K562 (cell line): ENCODE measurements around the gene CDC42BPB. TPM values are rescaled to one million over a fixed set of nuclear protein-coding genes. Genes with fewer than 3 reads are reported as not detected.

Source experiments
- ATAC-seq: fragments of 200-7000 bp; cut with Tn5 transposase; 3 replicates; pipeline ENCODE4 v1.9.1; 2020; ENCODE audit warnings: moderate library complexity
- BruUV-seq: library from RNA; stranded (reverse); fragments of 400-500 nt; replicated peaks from 2 replicates; lab custom pipeline; 2021; lab: Mats Ljungman, UMichigan
- CTCF ChIA-PET: fragments of 300-600 bp; formaldehyde crosslinking; extraction: SDS; loops from one replicate; lab custom pipeline; 2021; ENCODE audit warnings: low intra/inter-chr PET ratio; lab: Yijun Ruan, JAX
- POLR2A ChIA-PET: fragments of 300-600, 350-650 bp; sonication (Branson Sonifier 250); formaldehyde crosslinking; extraction: SDS; loops from one replicate; lab custom pipeline; 2021; ENCODE audit warnings: antibody characterized with exemption, inconsistent platforms; lab: Yijun Ruan, JAX
- DNase-seq, 4 experiments: peaks; one replicate each; pipeline versions ENCODE4 v3.0.0 to v3.0.0-alpha.2; 2011 to 2018; ENCODE audit warnings: low spot score in 3 of 4, mixed read lengths in 3 of 4; ENCODE audit errors: extremely low read depth in 1 of 4
- FAIRE-seq: peaks from 2 replicates; lab custom pipeline; 2011; peaks lifted over from hg19 to GRCh38; lab: Jason Lieb, UNC
- H2AFZ ChIP-seq: 2 replicates; pipeline ENCODE4 v1.6.0; 2011; ENCODE audit warnings: low read depth, low read length, control low read depth, inconsistent platforms
- H3K27ac ChIP-seq: fragments of 200-600 bp; 3 replicates; pipeline ENCODE4 v1.8.0; 2011; ENCODE audit warnings: low read depth, mild to moderate bottlenecking, control low read depth, inconsistent platforms, low read length, moderate library complexity, mixed read lengths; ENCODE audit errors: extremely low read depth
- H3K27me3 ChIP-seq, 2 experiments: fragments of 300-600 bp in 1 of 2; 2 replicates in 1 of 2; 3 replicates in 1 of 2; pipeline versions ENCODE4 v1.6.0 to v1.8.0; 2011; ENCODE audit warnings: inconsistent platforms in 2 of 2, low read length in 2 of 2, mild to moderate bottlenecking in 1 of 2, mixed read lengths in 1 of 2, moderate library complexity in 1 of 2; ENCODE audit not compliant: control insufficient read depth in 2 of 2, insufficient read depth in 2 of 2
- H3K36me3 ChIP-seq: fragments of 300-600 bp; 3 replicates; pipeline ENCODE4 v1.8.0; 2011; ENCODE audit warnings: mild to moderate bottlenecking, low read length, inconsistent platforms; ENCODE audit not compliant: control insufficient read depth, insufficient read depth
- H3K4me1 ChIP-seq, 2 experiments: fragments of 200-600 bp in 1 of 2; replicated peaks in 1 of 2; 2 replicates in 1 of 2; 3 replicates in 1 of 2; pipeline versions ENCODE4 v1.5.1 to v1.8.0; 2011; ENCODE audit warnings: inconsistent platforms in 2 of 2, low read length in 2 of 2, mild to moderate bottlenecking in 1 of 2, mixed read lengths in 1 of 2, moderate library complexity in 1 of 2; ENCODE audit not compliant: control insufficient read depth in 2 of 2, insufficient read depth in 2 of 2
- H3K4me2 ChIP-seq: 2 replicates; pipeline ENCODE4 v1.6.1; 2011; ENCODE audit warnings: low read length, control low read depth, inconsistent platforms, mixed read lengths; ENCODE audit not compliant: insufficient read depth
- H3K4me3 ChIP-seq: fragments of 200-600 bp; sonication (generic), shearing (Covaris generic); 2 replicates; pipeline ENCODE4 v1.5.1; 2016; ENCODE audit warnings: control low read depth, inconsistent platforms
- H3K79me2 ChIP-seq: fragments of 200-600 bp; 3 replicates; pipeline ENCODE4 v1.8.0; 2011; ENCODE audit warnings: low read length, inconsistent platforms; ENCODE audit not compliant: control insufficient read depth, insufficient read depth
- H3K9ac ChIP-seq, 2 experiments: 2 replicates each; pipeline versions ENCODE4 v1.6.0 to v1.6.1; 2011; ENCODE audit warnings: low read depth in 2 of 2, low read length in 2 of 2, control low read depth in 1 of 2, inconsistent platforms in 1 of 2, mild to moderate bottlenecking in 1 of 2, mixed read lengths in 1 of 2; ENCODE audit not compliant: insufficient read depth in 1 of 2
- H3K9me1 ChIP-seq: one replicate; pipeline ENCODE4 v1.6.0; 2011; ENCODE audit warnings: inconsistent platforms, mild to moderate bottlenecking, low read length, moderate library complexity; ENCODE audit not compliant: control insufficient read depth, insufficient read depth
- H3K9me3 ChIP-seq: replicated peaks from 2 replicates; pipeline ENCODE4 v1.5.1; 2011; ENCODE audit warnings: low read depth, low read length, inconsistent platforms; ENCODE audit not compliant: control insufficient read depth, insufficient read depth
- H4K20me1 ChIP-seq: replicated peaks from 2 replicates; pipeline ENCODE4 v1.6.1; 2011; ENCODE audit warnings: low read length, inconsistent platforms, mixed read lengths; ENCODE audit not compliant: control insufficient read depth, insufficient read depth
- ELF4 ChIP-seq: fragments of 450-650 bp; formaldehyde crosslinking; IDR thresholded peaks from 2 replicates; pipeline ENCODE4 v1.4.0; 2022; ENCODE audit warnings: missing genetic modification characterization
- ILK ChIP-seq: fragments of 450-650 bp; IDR thresholded peaks from 2 replicates; pipeline ENCODE4 v1.6.1; 2016; ENCODE audit warnings: missing genetic modification characterization, low read depth, mild to moderate bottlenecking, missing compliant biosample characterization, moderate library complexity, borderline replicate concordance
- MEIS2 ChIP-seq: fragments of 450-650 bp; IDR thresholded peaks from 2 replicates; pipeline ENCODE4 v1.6.1; 2014; ENCODE audit warnings: mild to moderate bottlenecking; ENCODE audit not compliant: partially characterized antibody
- ZBTB1 ChIP-seq: sonication (generic); formaldehyde crosslinking; IDR thresholded peaks from 2 replicates; pipeline ENCODE4 v1.8.1; 2023; ENCODE audit warnings: missing genetic modification reagents, low read depth, mild to moderate bottlenecking, borderline replicate concordance
- ZNF174 ChIP-seq: fragments of 250-450 bp; sonication (Bioruptor Pico); IDR thresholded peaks from 2 replicates; pipeline ENCODE4 v1.4.0; 2020; ENCODE audit warnings: mild to moderate bottlenecking
- WGBS: fragments of 100-300 bp; shearing (Covaris generic); methylation state at CpG from one replicate; pipeline ENCODE4 v1.1.6; 2016; ENCODE audit warnings: low coverage, mixed read lengths; ENCODE audit not compliant: insufficient coverage; ENCODE audit errors: missing lambda C conversion rate; 5-methylcytosine and 5-hydroxymethylcytosine counted together
- in situ Hi-C: fragments of 300-500 bp; cut with MboI; formaldehyde crosslinking; loops from 4 replicates; pipeline ENCODE4 v1.15.0; 2018; ENCODE audit warnings: inconsistent platforms, mixed read lengths
- intact Hi-C: fragments of 100-400 bp; cut with micrococcal nuclease; formaldehyde crosslinking; loops from 2 replicates; pipeline ENCODE4 v1.14.2; 2022
- polyA plus RNA-seq, 8 experiments: library from polyadenylated mRNA; depleted of rRNA in 4 of 8; stranded (reverse) in 5 of 8; unstranded in 3 of 8; fragments of >200 nt; fragmentation: Nextera tagmentation in 2 of 8; fragmentation: Illumina TruSeq in 1 of 8; extraction: Ambion mirVana in 2 of 8; extraction: Trizol in 1 of 8; gene quantifications; 2 replicates each; pipeline versions ENCODE4 v1.2.1 to v1.2.3, GENCODE V29; 2011 to 2014; ENCODE audit warnings: inconsistent platforms in 1 of 8, missing spikeins in 1 of 8
- total RNA-seq, 7 experiments: library from RNA; depleted of rRNA in 6 of 7; stranded (reverse); fragments of >200 nt in 6 of 7; fragmentation: Illumina TruSeq in 2 of 7; extraction: Trizol in 2 of 7; gene quantifications; 2 replicates each; pipeline versions ENCODE4 v1.2.1 to v1.2.3, GENCODE V29; 2011 to 2021; ENCODE audit warnings: low replicate concordance in 1 of 7
- TF ChIP-seq, protein P1 (sequence below): sonication (generic); formaldehyde crosslinking; IDR thresholded peaks from 2 replicates; pipeline ENCODE4 v1.8.0; 2022; ENCODE audit warnings: mild to moderate bottlenecking, missing genetic modification reagents

The CDC42BPB gene
- total and polyA plus RNA-seq, 9 of the 15 experiments (the other 6 are each of a cell fraction or from before 2014, with no cell fraction given): 0.07 to 24.3 (median 12.6) TPM

DNA sequence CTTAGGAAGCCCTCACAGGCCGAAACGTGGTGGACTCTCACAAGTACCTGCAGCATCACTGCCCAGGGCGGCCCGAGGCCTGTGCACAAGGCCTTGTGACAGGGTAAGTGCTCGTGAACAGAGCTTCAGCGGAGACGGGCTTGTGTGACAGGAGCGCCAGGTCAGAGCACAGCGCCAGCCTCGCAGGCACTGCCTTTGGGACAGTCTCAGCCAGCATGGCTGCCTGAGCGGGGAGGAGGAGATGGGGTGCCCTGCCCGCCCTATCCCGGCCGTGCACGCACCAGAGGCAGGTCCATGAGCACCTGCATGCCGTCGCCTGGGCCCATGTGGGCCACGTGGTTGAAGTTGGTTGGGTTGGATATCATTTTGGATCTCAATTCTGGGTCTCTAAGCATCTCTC, 118.0 kb downstream of the CDC42BPB start:
- no peaks in the 10 kb centered on the region for H3K9me3 ChIP-seq
- POLR2A ChIA-PET: interaction anchor here (1.2 kb wide), 1 partner anchor 24 kb away, joined by 3 read pairs; no protein-coding TSS in a partner anchor

More for the DNA sequence above, 118.0 kb downstream of the CDC42BPB start:
- no peak overlapping the region for H3K4me2 ChIP-seq
- H3K4me3 ChIP-seq: no peak overlapping the region
- peaks cover 4 to 19% of the 10 kb centered on the region in 2 experiments; a peak in 3 of 5 replicates for H3K4me1 ChIP-seq
- no peak overlapping the region for H3K27ac ChIP-seq
- in situ Hi-C loops (no loop called here), intact Hi-C loops (no loop called here)
- H3K9me1 ChIP-seq: no peaks in the 10 kb centered on the region
- H4K20me1 ChIP-seq: no peaks in the 10 kb centered on the region
- CTCF ChIA-PET: no interaction called here
- no peaks in the 10 kb centered on the region for H3K27me3 ChIP-seq
- H2AFZ ChIP-seq: no peak overlapping the region
- TF ChIP-seq, protein P1, sequence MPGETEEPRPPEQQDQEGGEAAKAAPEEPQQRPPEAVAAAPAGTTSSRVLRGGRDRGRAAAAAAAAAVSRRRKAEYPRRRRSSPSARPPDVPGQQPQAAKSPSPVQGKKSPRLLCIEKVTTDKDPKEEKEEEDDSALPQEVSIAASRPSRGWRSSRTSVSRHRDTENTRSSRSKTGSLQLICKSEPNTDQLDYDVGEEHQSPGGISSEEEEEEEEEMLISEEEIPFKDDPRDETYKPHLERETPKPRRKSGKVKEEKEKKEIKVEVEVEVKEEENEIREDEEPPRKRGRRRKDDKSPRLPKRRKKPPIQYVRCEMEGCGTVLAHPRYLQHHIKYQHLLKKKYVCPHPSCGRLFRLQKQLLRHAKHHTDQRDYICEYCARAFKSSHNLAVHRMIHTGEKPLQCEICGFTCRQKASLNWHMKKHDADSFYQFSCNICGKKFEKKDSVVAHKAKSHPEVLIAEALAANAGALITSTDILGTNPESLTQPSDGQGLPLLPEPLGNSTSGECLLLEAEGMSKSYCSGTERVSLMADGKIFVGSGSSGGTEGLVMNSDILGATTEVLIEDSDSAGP (CRISPR knock-in tag): no peak
- TF ChIP-seq ILK (tag) (no peak), ELF4 (CRISPR knock-in tag) (no peak), ZNF174 (CRISPR knock-in tag) (no peak), ZBTB1 (CRISPR knock-in tag) (no peak), MEIS2 (no peak)
- FAIRE-seq: no peak
- 86% methylated on average over 11 of the region's 18 CpGs for WGBS
- H3K36me3 ChIP-seq: no peaks in the 10 kb centered on the region
- H3K79me2 ChIP-seq: no peaks in the 10 kb centered on the region
- H3K9ac ChIP-seq: no peak overlapping the region
- DNase-seq: no peak
- ATAC-seq: no peak
- no TSS peak for BruUV-seq
